ENCODE results near the gene NCF4.

Gene NCF4

DNA sequence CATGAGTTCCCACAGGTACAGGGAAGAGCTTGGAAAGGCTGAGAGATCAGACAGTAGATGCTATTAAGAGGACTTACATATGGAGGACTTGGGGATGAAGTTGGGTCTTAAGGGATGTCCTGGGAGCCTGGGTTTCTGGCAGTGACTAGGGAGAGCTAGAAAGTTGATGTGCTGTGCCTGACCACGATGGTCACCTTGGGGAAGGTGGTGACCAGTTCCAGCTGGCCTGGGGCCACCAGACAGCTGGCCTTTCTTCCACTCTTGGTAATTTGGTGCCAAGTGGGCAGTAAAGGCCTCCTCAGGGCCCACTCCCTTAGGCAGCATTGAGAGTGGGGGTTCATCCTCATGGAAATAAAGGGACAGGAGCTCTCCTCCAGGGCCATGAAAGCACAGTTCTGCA is 38.7 kb downstream of the NCF4 start:
- DNase-seq = no peak

- DNase-seq = no peak
These were observed 39.4 kb downstream of the NCF4 start for GRCh38 chr22:36900225-36900624.

DNA sequence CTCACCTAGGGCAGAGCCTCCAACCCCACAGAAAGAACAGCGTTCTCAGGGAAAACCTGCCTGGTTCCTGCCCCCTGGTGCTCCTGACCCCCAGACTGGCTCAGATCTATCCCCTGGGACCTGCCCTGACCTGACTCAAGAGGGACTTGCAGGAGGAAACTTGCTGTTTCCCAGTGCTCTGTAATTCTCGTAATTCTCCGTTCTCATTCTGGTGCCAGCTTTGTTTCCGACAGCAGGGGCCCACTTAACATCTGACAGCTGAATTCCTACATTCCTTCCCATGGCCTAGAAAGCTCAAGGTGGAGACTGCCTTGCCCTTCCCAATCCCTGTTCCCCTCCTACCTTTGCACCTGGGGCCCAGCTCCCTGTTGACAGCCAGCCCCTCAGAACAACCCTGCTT is 40.1 kb downstream of the NCF4 start:
- DNase-seq = no peak

GRCh38 chr22:36901411-36902142 is 40.8 kb downstream of the NCF4 start:
- no peak for DNase-seq

DNA sequence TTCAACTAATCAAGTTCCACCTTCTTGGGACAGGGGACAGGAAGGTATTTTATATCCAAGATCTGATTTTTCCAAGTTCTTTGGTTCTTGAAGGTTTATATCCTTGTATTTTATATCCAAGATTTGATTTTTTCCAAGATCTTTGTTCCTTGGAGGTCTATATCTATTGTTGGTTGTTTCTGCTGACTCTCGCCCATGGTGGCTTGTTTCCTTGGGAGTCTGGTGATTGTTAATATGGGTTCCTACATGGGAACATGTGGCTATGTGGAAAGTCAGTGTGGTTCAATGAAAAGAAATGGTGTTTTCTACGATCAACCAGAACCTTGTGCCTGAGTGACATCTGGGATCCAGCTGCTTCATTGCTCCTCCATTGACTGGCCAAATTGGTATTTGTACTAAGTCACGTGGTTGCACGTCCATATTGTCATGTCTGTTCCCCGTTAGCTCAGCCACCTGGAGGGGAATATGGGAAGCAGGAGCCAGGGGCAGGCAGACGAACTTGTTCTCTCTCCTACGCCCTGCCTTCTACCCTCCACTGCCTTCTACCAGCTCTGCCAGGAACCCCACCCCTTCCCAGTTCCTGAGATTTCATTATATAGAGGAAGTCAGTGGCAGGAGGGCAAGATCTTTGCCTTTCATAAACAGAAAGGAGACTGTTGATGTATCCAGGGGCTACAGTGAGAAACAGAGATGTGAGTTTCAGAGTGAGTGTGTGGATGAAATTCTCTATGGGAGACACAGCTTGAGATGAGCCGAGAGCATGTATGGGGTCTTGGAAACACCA is 41.5 kb downstream of the NCF4 start:
- no peak for DNase-seq

DNA sequence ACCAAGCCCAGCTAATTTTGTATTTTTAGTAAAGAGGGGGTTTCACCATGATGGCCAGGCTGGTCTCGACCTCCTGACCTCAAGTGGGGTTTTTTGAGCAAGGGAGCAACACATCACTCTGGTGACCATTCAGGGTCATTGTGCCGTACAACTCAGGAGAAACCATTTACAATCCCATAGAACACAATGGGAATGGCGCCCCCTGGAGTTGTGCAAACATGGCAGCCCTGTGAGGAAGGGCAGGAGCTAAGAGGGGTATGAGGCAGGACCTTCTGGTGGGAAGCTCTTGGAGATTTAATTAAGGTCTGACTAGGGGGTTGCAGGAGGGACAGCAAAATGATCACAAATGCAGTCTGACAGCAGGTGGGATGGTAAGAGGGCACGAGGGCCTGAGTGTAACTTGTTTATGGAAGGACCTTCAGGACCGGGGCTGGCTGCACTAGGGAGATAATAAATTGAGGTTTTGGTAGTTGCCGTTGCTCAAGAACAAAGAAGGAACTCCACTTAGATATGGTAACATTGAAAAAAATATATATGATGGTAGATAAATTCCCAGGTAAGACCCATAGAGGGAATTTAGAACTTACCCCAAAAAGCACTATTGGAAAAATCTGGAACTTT is 43.6 kb downstream of the NCF4 start:
- no peak for DNase-seq

DNA sequence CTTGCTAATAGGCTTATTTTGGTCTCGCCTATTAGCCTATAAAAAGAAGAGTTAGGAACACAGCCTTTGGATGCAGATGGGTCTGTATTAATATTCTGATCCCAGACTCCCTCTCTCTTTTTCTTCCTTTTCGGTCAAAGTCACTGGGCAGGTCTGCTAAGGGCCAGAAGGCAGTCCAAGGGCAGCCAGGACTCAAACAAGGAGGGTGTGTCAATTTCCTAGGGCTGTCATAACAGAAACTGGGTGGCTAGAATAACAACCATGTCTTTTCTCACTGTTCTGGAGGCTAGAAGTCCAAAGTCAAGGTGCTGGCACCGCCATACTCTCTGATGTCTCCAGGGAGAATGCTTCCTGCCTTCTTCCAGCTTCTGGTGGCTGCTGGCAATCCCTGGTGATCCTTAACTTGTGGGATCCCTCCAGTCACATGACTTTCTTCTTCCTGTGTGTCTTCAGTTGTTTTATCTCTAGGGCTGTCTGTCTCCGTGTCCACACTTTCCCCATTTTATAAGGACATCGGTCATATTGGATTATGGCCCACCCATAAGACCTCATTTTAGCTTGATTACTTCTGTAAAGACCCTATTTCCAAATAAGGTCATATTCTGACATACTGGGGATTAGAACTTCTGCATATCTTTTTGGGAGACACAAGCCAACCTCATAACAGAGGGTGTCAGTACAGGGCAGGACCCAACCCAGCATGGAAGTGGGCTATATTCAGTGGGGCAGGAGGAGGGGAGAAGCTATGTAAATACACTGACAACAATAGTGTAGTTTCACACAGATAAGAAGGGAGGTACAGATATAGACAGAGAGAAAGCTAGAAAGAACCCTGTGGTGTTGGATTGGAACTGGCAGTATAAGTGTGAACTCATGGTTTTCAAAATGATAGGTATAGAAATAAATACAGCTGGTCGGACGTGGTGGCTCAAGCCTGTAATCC is 46.7 kb downstream of the NCF4 start:
- no peak for DNase-seq

DNA sequence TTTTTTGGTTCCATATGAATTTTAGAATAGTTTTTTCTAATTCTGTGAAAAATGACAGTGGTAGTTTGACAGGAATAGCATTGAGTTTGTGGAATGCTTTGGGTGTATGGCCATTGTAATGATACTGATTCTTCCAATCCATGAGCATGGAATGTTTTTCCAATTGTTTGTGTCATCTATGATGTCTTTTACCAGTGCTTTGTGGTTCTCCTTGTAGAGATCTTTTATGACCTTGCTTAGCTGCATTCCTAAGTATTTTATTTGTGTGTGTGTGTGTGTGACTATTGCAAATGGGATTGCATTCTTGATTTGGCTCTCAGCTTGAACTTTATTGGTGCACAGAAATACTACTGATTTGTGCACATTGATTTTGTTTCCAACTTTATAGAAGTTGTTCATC is 49.7 kb downstream of the NCF4 start:
- no peak for DNase-seq

DNA sequence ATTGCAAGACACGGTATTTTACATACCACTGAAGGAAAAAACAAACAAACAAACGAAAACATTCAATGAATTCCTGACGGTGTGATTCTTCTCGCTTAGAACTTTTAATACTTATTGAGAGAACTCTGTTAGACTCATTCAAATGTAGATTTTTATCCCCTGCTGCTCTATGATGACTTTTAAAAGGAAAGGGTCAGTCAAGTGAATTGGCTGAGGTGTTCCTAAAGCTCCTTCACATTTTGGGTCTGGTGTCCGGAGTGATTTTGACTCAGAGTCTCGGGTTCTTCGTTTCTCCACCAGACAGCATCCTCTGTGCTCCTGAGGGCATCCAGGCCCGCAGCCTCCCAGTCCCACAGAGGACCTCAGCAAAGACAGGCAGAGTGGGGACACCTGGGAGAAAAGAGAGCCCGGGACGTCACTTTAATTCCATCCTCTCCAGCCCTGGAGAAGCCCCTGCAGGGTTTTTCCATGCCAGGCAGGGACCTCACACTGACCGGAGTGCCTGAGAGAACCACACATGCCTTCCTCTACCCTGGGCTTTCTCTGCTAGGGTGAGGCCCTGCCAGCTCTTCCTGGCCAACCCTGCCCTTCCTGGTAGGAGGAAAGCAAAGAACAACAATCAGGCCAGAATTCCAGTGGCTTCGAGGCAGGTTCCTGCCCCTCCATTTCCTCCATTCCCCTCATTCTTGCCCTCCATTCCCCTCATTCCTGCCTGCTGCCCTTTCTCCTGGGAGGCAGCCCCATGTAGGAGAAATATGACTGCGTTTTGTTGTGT is 51.3 kb downstream of the NCF4 start:
- no peak for DNase-seq

DNA sequence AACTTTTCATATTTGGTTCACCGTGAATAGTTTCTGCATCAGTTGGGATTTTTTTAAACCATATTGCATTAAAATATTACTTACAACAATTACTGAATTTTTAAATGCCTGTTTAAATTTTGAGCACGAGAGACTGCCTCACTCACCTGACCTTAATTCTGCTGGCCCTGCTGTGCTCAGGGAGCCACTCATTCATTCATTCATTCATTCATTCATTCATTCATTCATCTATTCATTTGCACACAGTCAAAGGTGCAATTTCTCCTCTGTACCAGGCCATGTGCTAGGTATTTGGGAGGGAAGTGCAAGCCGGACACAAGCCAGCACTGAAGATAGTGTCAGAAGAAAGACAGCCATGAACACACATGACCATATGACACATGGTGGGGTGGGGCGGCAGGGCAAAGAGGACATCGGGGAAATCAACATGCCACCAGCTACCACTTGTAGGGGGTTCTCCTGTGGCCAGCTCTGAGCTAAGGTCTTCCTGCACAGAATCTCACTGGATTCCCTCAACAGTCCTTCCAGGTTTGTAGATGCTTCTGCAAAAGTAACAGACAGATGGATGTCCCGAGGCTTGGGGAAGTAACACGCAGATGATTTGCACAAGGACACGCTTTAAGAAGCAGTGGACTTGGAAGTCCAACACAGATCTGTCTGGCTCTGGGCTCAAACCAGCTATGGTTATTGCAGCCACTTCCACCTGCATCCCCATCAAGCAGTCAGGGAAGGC is 52.1 kb downstream of the NCF4 start:
- no peak for DNase-seq

GRCh38 chr22:36913427-36914389 is 52.9 kb downstream of the NCF4 start, which contains the start of gene CSF2RB:
TSS of gene CSF2RB (plus strand) at chr22:36913628. CDS start at chr22:36922208, 8,580 bp downstream.
- peak; percentile 10 for DNase-seq

- DNase-seq = no peak
These were observed 53.6 kb downstream of the NCF4 start for GRCh38 chr22:36914390-36914752.

GRCh38 chr22:36916034-36916433 is 55.2 kb downstream of the NCF4 start:
- no peak for DNase-seq

DNA sequence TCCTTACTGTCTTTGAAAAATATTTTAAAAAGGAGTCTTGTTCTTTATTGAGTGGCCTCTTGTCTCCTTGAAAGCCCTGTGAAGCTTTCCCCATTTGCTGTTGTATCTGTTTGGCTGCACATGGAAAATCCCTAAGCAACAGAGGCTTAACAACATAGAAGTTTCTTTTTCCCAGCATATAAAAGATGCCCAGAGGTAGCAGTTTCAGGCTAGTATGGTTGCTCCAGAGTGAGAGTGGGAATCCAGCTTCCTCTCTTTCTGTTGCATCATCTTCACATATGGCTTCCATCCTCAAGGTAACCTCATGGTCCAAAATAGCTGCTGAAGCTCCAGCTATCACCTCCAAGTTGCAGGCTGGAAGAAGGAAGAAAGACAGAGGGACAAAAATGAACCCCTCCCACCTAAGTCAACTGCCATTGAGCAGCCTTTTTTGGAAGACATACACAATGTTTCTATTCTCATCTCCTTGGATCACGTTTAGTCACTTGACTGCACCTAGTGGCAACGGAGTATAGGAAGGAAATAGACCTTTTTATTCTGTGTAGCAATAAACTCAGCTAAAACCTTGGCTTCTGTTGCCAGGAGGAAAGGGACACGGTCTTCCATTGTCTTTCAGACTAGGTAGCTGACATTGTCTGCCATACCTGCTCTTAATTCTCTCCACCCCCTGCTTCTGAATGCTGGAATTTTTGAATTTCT is 57.9 kb downstream of the NCF4 start:
- DNase-seq = no peak

DNA sequence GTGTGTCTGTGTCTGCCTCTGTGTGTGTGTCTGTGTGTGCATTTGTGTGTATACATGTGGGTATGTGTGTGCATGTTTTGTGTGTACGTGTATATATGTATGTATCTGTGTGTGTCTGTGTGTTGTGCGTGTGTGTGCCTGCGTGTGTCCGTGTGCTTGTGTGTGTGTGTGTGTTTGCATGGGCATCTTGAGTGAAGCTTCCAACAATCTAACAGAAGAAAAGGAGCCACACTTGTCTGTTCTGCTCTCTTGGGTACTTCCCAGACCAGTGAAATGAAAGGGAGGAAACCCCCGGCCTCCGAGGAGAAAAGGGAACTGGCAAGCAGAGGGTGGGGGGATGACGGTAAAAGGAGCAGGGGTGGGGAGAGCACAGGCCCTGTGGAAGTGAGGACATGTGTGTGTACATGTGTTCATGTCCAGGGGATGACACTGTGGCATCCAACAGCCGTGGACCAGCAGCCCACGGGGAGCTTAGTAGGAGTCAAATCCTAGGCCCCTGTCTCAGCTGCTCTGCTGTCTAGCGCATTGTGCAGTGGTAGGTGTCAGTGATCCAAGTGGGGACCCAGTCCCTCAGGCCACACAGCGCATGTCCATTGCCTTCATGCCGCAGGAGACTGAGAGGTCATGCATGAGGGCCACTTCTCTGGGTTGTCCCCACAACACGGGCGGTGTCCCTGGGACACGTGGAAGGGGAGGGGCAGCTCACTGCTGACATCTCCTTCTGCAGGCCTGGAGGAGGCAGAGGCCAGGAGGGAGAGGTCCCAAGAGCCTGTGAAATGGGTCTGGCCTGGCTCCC is 60.7 kb downstream of the NCF4 start:
- DNase-seq = no peak

DNA sequence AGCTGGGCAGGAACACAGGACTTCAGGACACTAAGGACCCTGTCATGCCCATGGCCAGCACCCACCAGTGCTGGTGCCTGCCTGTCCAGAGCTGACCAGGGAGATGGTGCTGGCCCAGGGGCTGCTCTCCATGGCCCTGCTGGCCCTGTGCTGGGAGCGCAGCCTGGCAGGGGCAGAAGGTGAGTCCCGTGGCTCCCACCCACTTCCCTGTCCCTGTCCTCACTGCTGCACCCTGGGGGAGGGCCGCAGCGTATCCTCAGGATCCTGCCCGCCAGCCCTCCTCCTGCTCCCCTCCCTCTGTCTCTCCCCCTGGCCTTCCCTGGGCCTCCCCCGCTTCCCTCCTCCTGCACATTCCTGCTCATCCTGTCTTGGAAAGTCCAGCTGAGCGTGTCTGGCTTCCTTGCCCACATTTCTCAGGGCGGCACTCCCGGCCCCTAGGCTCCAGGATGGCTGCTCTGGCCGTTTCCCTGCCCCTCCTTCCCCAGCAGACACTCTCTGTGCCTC is 61.4 kb downstream of the NCF4 start:
- DNase-seq = no peak

GRCh38 chr22:36922711-36923110 is 61.9 kb downstream of the NCF4 start:
- DNase-seq = no peak

- no peak for DNase-seq
These were observed 62.5 kb downstream of the NCF4 start for GRCh38 chr22:36923131-36923788.

Data from CD4-positive, alpha-beta T cell treated with Interleukin-17A for 4 hours (primary cell).